ENCODE results near the gene ASCC1.
A peak's percentile ranks its signal among the peaks of the same experiment; 100 is the strongest.
"Not testable (repeated sequence)": the region's sequence is repeated elsewhere in the genome, so short reads cannot be mapped to it uniquely, and the experiment has no call there.

The ASCC1 gene

GRCh38 chr10:72248468-72249151 lies 32.5 kb upstream of the ASCC1 start:
- no peak for DNase-seq

- no peak for DNase-seq
Observed at GRCh38 chr10:72245949-72246525, 30.0 kb upstream of the ASCC1 start.

GRCh38 chr10:72244573-72245038 lies 28.5 kb upstream of the ASCC1 start:
- no peak for DNase-seq

- no peak for DNase-seq
Observed at GRCh38 chr10:72243822-72244437, 27.9 kb upstream of the ASCC1 start.

GRCh38 chr10:72242675-72243074 lies 26.6 kb upstream of the ASCC1 start:
- no peak for DNase-seq

GRCh38 chr10:72241691-72242252 lies 25.7 kb upstream of the ASCC1 start:
- DNase-seq: no peak

GRCh38 chr10:72240371-72240770 lies 24.3 kb upstream of the ASCC1 start:
- DNase-seq: no peak

- DNase-seq: no peak
Observed at GRCh38 chr10:72239409-72239808, 23.3 kb upstream of the ASCC1 start.

GRCh38 chr10:72238392-72239175 lies 22.5 kb upstream of the ASCC1 start:
- no peak for DNase-seq

- no peak for DNase-seq
Observed at GRCh38 chr10:72235544-72236279, 19.6 kb upstream of the ASCC1 start.

- no peak for DNase-seq
Observed at GRCh38 chr10:72234560-72235095, 18.6 kb upstream of the ASCC1 start.

GRCh38 chr10:72233621-72234020 lies 17.5 kb upstream of the ASCC1 start:
- DNase-seq: no peak

GRCh38 chr10:72229261-72230251 lies 13.5 kb upstream of the ASCC1 start:
- peak; percentile 58 for DNase-seq

- DNase-seq: peak; percentile 19
Observed at GRCh38 chr10:72228318-72228751, 12.3 kb upstream of the ASCC1 start.

GRCh38 chr10:72227826-72228225 lies 11.8 kb upstream of the ASCC1 start:
- DNase-seq: no peak

GRCh38 chr10:72226418-72227027 lies 10.4 kb upstream of the ASCC1 start:
- no peak for DNase-seq

- DNase-seq: not testable (repeated sequence)
Observed at GRCh38 chr10:72224191-72224590, 8.1 kb upstream of the ASCC1 start.

GRCh38 chr10:72223743-72224101 lies 7.6 kb upstream of the ASCC1 start:
- no peak for DNase-seq

- DNase-seq: no peak
Observed at GRCh38 chr10:72221278-72221677, 5.2 kb upstream of the ASCC1 start.

GRCh38 chr10:72220637-72221036 lies 4.6 kb upstream of the ASCC1 start:
- no peak for DNase-seq
